Activated CD8-positive, alpha-beta memory T cell treated with anti-CD3 and anti-CD28 coated beads for 4 hours (primary cell): ENCODE results near the gene LKAAEAR1.
"Not testable (repeated sequence)": the region's sequence is repeated elsewhere in the genome, so short reads cannot be mapped to it uniquely, and the experiment has no call there.

Experiments
- DNase-seq, 2 donors: peaks; one replicate each; pipeline ENCODE4 v3.0.0-alpha.2; 2020; ENCODE audit warnings: low read depth in 2 of 2

Gene LKAAEAR1, protein sequence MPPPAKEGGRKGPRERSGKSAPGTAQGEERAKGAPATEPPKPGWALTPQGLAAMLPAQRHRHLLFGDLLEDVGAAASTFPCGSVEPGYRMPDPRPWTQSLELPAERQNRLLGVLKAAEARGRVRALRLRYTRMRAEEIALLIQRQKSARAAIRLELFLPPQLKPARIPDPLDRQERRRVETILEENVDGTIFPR

DNA sequence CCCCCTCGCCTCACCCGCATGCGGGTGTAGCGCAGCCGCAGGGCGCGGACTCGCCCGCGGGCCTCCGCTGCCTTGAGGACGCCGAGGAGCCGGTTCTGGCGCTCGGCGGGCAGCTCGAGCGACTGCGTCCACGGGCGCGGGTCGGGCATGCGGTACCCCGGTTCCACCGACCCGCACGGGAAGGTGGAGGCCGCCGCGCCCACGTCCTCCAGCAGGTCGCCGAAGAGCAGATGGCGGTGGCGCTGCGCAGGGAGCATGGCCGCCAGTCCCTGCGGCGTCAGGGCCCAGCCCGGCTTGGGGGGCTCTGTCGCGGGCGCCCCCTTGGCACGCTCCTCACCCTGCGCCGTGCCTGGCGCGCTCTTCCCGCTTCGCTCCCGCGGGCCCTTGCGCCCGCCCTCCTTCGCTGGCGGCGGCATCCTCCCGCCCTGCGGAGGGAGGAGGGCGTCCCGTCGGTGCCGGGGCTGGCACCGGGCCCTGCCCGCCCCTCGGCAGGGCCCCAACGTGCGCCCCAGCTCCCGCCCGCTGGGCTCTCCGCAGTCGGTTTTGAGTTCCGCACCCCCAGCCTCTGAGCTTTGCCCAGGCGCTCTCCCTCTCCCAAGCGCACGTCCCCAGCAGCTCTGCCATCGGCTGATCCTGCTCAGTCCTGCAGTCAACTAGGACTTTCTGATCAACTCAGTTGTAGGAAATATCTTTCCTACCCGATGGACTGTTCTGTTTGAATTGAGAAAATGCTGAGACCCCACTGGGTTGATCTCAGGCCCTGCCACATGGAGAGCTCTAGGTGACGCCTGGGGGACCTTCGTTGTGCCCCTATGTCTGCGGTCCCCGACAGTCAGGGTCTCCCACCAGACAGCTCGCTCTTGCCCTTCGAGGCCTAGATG, at the start of gene LKAAEAR1:
LKAAEAR1 (minus strand) TSS at position 595 of the 881 bp plus-strand sequence; CDS start at position 416, 179 bp downstream.
- DNase-seq, result no peak

DNA sequence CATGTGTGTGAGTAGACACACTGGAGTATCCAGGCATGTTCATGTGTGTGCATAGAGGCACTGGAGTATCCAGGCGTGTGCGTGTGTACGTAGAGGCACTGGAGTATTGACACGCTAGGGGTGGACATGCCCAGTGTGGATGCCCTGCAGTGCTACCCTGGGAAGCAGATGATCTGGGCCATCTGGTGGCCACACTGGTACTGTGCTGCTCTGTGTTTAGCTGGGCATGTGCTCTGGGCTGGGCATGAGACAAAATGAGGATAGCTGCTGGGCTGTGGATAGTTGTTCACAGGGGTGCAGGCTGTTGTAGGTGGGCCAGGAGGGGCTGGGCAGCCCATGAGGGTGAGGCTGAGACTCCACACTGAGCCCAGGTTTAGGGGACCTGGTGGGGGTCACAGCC, 47.2 kb upstream of the LKAAEAR1 start:
- no peak for DNase-seq

DNA sequence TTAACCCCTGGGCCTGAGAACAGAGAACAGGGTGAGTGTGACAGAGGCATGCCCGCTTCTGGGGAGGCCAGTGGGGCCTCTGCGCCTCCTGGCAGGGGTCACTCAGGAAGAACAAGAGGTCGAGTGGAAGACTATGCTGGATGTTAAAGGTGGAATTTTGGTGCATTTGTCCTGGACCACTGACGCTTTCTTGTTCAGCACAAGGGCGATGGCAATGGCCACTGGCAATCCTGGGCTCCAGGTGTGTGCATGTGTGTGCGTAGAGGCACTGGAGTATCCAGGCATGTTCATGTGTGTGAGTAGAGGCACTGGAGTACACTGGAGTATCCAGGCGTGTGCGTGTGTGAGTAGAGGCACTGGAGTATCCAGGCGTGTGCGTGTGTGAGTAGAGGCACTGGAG, 46.7 kb upstream of the LKAAEAR1 start:
- DNase-seq, result no peak

DNA sequence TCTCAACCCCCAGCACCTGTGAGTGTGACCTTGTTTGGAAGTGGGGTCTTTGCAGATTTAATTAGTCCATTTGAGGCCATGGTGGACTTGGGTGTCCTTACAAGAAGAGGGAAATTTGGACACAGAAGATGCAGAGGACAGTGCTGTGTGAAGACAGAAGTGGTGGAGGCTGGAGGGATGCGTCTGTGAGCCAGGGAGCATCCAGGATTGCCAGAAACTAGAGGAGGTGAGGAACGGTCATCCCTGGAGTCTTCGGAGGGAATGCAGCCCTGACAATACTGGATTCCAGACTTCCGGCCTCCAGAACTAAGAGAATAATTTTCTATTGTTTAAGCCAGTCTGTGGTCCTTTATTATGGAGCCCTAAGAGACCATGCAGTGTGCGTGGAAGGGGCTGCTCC, 46.1 kb upstream of the LKAAEAR1 start:
- DNase-seq, result no peak

DNA sequence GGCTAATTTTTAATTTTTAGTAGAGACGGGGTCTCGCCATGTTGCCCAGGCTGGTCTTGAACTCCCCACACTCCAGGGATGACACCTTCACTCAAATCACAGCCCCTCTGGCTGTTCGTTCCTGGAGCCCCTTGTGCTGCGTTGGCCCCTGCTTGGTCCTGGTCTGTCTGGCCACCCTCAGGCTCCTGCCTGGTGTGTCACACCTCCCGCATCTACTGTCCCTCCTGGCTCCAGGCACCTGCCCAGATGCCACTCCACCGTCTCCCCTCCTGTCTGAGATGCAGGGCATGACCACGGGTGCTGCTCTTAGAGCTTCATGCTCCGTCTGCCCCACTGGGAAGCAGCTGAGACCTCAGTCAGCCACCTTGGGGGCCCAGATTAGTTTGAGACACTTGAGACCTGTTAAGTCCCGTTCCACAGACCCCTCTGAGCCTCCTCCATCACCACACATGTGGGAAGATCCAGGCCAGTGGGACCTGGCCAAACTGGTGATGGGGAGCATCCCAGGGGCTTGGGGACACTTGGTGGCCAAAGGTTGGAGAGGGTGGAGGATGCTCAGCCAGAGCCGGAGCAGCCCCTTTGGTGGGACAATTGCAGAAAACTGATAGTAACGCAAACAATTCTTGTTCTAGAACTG, 45.1 kb upstream of the LKAAEAR1 start:
- DNase-seq, result no peak

DNA sequence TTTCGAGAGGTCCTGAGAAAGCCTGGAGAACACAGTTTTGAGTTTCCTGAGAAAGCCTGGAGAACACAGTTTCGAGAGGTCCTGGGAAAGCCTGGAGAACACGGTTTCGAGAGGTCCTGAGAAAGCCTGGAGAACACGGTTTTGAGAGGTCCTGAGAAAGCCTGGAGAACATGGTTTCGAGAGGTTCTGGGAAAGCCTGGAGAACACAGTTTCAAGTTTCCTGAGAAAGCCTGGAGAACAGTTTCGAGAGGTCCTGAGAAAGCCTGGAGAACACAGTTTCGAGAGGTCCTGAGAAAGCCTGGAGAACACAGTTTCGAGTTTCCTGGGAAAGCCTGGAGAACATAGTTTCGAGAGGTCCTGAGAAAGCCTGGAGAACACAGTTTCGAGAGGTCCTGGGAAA, 39.3 kb upstream of the LKAAEAR1 start:
- DNase-seq, result not testable (repeated sequence)

DNA sequence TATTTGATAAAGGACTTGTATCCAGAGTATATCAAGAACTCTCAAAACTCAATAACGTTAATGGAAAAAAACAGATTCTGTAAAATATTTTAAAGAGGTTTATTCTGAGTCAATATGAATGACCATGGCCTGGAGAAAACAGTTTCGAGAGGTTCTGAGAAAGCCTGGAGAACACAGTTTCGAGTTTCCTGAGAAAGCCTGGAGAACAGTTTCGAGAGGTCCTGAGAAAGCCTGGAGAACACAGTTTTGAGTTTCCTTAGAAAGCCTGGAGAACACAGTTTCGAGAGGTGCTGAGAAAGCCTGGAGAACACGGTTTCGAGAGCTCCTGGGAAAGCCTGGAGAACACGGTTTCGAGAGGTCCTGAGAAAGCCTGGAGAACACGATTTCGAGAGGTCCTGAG, 38.7 kb upstream of the LKAAEAR1 start:
- not testable (repeated sequence) for DNase-seq

DNA sequence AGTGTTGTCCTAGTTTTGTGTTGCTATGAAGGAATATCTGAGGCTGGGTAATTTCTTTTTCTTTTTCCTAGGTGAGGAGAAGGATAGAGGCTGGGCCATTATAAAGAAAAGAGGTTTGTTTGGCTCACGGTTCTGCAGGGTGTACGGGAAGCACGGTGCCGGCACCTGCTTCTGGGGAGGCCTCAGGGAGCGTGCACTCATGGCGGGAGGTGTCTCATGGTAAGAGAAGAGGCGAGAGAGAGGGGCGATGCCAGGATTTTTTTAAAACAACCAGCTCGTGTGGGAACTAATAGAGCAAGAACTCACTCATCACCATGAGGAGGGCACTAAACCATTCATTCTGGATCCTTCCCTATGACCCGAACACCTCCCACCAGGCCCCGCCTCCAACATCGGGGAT, 37.4 kb upstream of the LKAAEAR1 start:
- DNase-seq, result no peak

DNA sequence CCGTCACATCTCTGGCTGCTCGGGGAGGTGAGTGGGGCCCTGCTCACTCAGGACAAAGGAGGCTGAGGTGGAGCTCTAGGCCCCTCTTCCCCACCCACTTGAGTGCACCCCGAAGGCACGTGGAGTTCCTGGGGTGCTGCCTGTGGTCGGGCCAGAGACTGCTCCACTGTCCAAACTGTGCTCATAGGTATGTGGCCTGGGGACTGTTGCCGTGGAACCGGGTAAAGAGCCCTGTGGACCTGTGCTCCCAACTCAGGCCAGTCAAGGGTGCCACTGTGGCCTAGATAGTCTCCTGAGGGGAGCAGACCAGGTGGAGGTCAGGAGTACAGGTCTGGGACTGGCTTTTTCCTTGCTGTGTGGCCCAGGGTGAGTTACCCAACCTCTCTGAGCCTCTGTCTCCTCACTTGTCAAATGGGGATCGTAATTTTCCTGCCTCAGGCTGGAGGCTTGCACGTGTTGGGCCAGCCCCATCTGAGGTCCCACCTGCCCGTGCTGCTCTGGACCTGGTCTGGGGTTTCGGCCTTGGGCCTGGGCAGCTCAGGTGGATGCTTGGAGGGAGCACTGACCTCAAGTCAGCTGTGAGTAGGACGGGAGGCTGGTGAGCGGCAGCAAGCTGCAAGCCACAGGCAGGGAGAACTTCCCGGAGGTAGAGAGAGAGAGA, 35.6 kb upstream of the LKAAEAR1 start:
- DNase-seq, result no peak

DNA sequence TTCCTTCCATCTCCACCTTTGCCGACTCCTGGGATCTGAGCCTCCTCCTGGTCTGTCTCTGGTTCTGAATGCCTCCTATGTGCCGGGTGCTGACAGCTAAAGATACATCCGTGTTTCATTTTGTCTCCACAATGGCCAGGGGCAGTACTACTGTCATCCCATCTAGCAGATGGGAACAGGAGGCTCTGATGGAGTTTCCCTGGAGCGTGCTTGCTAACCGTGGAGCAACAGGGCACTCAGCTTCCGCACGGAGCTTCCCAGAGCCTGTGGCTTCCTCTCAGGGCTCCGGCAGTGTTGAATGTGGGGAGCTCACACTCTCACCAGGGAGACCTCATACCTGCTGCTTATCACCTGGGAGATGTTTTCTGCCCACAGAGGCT, 35.1 kb upstream of the LKAAEAR1 start:
- no peak for DNase-seq

DNA sequence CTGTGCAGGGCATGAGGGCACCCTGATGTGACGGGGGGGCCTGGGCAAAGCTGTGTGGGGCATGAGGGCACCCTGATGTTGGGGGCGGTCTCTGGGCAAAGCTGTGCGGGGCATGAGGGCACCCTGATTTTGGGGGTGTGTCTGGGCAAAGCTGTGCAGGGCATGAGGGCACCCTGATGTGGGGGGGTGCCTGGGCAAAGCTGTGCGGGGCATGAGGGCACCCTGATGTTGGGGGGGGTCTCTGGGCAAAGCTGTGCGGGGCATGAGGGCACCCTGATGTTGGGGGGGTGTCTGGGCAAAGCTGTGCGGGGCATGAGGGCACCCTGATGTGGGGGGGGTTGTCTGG, 33.2 kb upstream of the LKAAEAR1 start:
- not testable (repeated sequence) for DNase-seq

DNA sequence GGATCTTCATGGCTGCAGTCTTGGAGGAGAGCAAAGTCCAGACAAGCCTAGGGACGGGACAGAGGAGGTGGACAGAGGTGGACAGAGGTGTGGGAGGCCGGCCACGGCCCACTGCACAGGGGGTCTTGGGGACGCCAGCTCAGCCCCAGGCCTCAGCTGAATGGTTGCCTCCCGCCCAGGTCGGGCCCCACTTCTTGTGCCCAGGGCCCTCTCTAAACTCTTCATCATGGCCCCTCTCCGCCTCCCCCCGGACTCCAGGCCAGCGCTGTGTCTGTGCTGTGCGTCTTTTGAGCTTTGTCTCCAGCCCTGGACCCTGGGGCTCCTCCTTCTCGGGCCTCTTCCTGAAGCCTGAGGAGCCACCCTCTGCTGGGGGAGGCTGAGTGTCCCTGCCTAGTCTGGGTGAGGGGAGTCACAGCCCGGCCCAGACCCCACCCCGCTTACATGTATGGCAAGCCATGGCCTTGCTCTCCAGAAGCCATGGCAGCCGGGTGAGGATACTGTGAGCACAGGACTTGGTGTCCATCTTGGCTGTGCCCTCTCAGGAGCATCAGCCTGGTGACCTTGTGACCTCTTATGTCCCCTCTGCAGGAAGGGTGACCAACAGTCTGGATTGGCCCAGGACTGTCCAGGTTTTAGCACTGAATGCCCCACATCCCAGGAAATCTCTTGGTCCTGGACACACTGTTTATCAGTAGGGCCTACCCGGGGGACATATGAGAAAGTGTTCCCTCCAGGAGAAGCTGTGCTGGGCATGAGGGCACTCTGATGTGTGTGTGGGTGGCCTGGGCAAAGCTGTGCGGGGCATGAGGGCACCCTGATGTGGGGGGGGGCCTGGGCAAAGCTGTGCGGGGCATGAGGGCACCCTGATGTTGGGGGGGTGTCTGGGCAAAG, 32.6 kb upstream of the LKAAEAR1 start:
- no peak for DNase-seq

DNA sequence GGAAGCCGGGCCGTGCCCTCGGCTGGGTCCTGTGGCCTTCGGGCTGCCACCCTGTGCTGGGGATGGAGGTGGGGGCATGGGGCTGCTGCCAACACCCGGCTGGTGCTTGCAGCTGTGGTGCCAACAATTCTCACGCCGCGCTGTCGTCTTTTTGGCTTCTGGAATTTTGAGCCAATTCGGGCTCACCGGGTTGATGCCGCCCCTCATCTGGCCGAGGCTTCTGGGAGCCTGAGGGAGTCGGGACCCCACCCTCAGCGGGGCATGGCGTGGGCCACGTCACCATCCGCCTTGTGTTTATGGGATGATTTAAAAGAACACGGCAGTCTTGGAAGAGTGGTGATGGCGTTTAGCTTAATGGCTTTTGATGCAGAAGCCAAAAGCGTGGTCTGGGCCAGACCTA, 31.8 kb upstream of the LKAAEAR1 start:
- no peak for DNase-seq

DNA sequence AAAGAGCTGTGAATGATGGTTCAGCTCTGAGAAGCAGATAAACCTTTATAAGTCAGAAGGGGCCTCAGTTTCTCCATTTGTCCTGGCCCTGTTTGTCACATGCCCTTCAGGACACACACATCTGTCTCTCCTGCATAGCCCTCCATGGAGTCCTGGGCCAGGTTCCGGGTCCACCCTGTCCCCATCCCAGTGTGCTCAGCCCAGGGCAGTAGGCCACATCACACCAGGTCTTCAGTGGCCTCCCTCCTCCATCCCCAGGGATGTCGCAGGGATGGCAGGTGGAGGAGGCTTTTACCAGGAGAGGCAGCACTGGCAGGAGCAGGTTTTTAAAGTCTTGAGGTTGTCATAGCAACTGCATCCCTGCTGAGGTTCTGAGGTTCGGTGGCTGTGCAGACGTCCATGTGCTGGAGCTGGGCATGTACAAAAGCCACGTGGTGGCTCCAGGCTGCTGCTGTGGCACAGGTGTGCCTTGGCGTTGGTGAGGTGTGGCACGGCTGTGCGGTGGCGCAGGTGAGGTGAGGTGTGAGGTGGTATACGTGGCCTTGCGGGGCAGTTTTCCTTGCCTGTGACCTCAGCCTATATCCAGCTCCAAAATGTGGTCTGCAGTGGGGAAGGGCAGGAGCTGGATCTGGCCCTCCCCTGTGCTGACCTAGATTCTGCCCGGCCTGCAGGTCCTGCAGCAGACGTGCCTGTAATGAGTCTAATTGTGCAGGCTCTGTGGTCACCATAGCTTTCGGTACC, 31.1 kb upstream of the LKAAEAR1 start:
- DNase-seq, result no peak

DNA sequence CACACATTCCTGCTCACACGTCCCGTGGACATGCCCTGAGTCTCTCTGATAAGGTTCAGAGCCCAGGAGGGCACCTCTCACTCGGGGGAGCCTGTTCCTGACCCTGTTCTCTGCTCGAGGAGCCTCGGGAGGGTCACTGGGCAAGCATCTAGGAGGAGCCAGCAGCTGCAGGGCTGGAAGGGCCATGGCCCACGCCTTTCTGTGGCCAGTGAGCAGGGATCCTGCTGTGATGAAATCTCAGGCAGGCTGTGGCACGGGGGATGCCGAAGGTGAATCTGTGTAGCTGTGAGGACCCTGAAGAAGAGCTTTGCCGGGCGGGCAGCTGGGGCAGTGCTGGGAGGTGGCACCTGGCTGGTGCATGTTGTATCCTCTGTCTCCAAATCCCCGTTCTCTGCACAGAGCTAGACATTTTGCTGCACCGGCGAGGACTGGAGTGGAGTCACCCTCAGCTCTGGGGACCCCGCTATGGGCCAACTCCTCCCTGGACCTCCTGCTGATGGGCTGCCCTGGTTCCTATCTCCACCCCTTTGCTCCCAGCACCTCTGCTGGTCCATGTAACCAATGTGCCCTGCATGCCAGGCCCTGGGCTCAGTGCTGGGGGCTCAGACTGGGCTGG, 30.3 kb upstream of the LKAAEAR1 start:
- DNase-seq, result no peak

DNA sequence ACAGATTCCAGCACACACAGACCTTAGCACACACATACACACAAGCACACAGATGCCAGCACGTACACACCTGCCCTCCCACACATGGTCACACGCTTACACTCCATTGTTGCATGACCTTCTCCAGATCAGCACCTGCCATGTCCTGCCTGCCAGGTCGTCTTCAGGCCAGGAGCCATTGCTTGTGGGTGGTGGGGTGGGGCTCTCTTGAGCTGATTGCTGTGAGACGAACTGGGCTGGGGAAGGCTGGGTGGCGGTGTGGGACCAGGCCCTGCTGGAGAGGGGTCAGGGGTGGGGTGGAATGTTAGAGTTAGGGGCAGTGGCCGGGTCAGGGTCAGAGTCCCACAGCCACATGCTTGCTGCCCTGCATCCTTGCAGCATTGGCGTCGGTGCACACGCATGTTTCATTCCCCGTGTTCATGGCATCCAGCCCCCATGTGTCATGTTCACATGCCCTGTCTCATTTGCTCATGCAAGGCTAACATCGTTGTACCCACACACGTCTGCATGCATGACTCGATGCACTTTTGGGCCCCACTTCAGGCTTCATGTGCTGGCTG, 29.7 kb upstream of the LKAAEAR1 start:
- DNase-seq, result no peak

DNA sequence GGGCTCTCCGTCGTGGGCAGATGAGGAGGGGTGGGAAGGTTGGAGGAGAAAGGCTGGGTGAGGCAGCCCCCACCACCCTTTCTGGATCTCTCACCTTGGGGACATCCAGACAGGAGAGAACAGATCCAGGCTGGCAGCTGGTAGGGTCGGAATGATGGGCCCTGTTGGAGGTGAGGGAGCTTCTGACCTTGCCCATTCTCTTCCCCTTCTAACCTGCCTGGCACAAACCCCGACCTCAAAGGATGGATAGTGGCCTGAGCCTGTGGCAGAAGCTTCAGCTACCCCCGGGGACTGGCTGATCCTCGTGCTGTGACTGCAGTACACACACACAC, 29.2 kb upstream of the LKAAEAR1 start:
- DNase-seq, result no peak

DNA sequence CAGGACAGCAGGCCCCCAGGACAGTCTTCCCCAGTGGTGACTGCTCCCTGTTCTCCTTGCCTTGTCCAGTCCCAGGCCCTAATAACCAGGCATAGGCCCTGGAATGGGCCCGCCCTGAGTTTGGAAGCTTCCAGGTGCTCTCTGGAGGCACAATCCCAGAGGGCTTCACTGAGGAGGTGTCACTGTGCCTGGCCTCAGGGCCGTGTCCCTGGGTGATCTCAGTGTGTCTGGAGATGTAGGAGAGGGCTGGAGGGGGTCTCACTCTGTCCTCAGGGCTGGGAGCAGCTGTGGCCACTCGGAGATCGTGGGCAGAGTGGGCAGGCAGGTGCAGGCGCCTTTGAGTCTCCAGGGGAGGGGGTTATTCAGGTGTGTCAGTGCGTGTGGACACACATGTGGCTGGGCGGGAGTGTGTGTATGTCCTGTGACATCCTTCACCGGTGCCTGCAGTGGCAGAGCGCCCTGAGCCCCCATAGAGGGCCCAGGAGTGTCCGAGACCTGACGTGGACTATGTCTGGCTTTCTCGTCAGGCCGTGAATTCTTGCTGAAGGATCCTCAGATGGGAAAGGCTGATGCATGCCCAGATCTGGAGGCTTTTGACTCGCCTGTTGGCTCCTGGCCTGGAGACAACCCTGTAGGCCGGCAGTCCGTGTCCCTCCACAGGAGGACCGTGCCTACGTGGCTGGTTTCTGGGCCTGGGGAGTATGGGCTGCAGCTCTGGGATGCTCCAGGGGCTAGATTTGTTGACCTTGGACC, 28.7 kb upstream of the LKAAEAR1 start:
- DNase-seq, result no peak
